Ishikawa (cell line): ENCODE results near the gene GPBP1L1.

Experiments
- CREB1 ChIP-seq: IDR thresholded peaks from 2 replicates; pipeline ENCODE4 v1.6.1; 2012; ENCODE audit warnings: low read depth
- EGR1 ChIP-seq: IDR thresholded peaks from 2 replicates; pipeline ENCODE4 v1.6.1; 2012
- EP300 ChIP-seq: IDR thresholded peaks from 2 replicates; pipeline ENCODE4 v1.6.1; 2012; ENCODE audit warnings: borderline replicate concordance
- RAD21 ChIP-seq: IDR thresholded peaks from 2 replicates; pipeline ENCODE4 v1.6.1; 2012; ENCODE audit warnings: low read depth
- TEAD4 ChIP-seq: IDR thresholded peaks from 2 replicates; pipeline ENCODE4 v1.6.1; 2012
- YY1 ChIP-seq: IDR thresholded peaks from 2 replicates; pipeline ENCODE4 v1.6.1; 2012; ENCODE audit warnings: low read depth
- TF ChIP-seq, protein P1 (sequence below): IDR thresholded peaks from 2 replicates; pipeline ENCODE4 v1.6.1; 2012; ENCODE audit warnings: low read depth, mild to moderate bottlenecking
- TF ChIP-seq, protein P2 (sequence below): IDR thresholded peaks from 2 replicates; pipeline ENCODE4 v1.6.1; 2012

DNA sequence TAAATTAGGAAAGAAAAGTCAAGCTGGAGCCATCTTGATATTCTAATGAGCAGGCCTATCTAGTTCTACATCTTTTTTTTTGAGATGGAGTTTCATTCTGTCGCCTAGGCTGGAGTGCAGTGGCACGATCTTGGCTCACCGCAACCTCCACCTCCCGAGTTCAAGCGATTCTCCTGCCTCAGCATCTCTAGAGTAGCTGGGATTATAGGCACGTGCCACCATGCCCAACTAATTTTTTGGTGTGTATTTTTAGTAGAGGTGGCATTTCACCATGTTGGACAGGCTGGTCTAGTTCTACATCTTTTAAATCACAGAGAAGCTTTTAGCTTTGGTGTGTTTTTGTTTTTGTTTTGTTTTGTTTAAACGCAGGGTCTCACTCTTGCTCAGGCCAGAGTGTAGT, 8.5 kb upstream of the GPBP1L1 start:
- TF ChIP-seq TEAD4 = no peak
- no peak for TF ChIP-seq EP300
- no peak for TF ChIP-seq CREB1
- TF ChIP-seq, protein P1, sequence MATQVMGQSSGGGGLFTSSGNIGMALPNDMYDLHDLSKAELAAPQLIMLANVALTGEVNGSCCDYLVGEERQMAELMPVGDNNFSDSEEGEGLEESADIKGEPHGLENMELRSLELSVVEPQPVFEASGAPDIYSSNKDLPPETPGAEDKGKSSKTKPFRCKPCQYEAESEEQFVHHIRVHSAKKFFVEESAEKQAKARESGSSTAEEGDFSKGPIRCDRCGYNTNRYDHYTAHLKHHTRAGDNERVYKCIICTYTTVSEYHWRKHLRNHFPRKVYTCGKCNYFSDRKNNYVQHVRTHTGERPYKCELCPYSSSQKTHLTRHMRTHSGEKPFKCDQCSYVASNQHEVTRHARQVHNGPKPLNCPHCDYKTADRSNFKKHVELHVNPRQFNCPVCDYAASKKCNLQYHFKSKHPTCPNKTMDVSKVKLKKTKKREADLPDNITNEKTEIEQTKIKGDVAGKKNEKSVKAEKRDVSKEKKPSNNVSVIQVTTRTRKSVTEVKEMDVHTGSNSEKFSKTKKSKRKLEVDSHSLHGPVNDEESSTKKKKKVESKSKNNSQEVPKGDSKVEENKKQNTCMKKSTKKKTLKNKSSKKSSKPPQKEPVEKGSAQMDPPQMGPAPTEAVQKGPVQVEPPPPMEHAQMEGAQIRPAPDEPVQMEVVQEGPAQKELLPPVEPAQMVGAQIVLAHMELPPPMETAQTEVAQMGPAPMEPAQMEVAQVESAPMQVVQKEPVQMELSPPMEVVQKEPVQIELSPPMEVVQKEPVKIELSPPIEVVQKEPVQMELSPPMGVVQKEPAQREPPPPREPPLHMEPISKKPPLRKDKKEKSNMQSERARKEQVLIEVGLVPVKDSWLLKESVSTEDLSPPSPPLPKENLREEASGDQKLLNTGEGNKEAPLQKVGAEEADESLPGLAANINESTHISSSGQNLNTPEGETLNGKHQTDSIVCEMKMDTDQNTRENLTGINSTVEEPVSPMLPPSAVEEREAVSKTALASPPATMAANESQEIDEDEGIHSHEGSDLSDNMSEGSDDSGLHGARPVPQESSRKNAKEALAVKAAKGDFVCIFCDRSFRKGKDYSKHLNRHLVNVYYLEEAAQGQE = no peak
- no peak for TF ChIP-seq EGR1
- no peak for TF ChIP-seq RAD21
- no peak for TF ChIP-seq YY1
- TF ChIP-seq, protein P2, sequence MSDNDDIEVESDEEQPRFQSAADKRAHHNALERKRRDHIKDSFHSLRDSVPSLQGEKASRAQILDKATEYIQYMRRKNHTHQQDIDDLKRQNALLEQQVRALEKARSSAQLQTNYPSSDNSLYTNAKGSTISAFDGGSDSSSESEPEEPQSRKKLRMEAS = no peak
